Esophagus (tissue), 2 donors: ENCODE results near the gene TOMM70. TPM values are rescaled to one million over a fixed set of nuclear protein-coding genes. Genes with fewer than 3 reads are reported as not detected.

Source experiments
- H3K27ac ChIP-seq, 2 donors: one replicate each; pipeline ENCODE4 v1.5.1; 2013; ENCODE audit warnings: low read depth in 2 of 2, mild to moderate bottlenecking in 2 of 2, inconsistent platforms in 1 of 2, low read length in 1 of 2, moderate library complexity in 1 of 2
- H3K27me3 ChIP-seq, 2 donors: one replicate each; pipeline ENCODE4 v1.6.1; 2013; ENCODE audit warnings: low read length in 2 of 2, control low read depth in 1 of 2, mild to moderate bottlenecking in 1 of 2; ENCODE audit not compliant: insufficient read depth in 2 of 2, control insufficient read depth in 1 of 2
- H3K36me3 ChIP-seq, 2 donors: one replicate each; pipeline ENCODE4 v1.6.1; 2013; ENCODE audit warnings: low read length in 1 of 2; ENCODE audit not compliant: control insufficient read depth in 2 of 2, insufficient read depth in 2 of 2
- H3K4me1 ChIP-seq, 2 donors: one replicate each; pipeline ENCODE4 v1.6.1; 2013; ENCODE audit warnings: low read length in 1 of 2; ENCODE audit not compliant: control insufficient read depth in 2 of 2, insufficient read depth in 2 of 2
- H3K4me3 ChIP-seq, 2 donors: one replicate each; pipeline ENCODE4 v1.5.1; 2013; ENCODE audit warnings: low read length in 2 of 2, mild to moderate bottlenecking in 2 of 2, low read depth in 1 of 2, moderate library complexity in 1 of 2
- H3K9me3 ChIP-seq, 2 donors: one replicate each; pipeline ENCODE4 v1.6.1; 2013; ENCODE audit warnings: mild to moderate bottlenecking in 2 of 2, low read depth in 1 of 2, low read length in 1 of 2, moderate library complexity in 1 of 2; ENCODE audit not compliant: control insufficient read depth in 2 of 2, insufficient read depth in 1 of 2
- WGBS, 2 donors: extraction: QIAGEN DNeasy Blood & Tissue Kit; methylation state at CpG; one replicate each; pipeline ENCODE4 v1.1.7; 2013; 5-methylcytosine and 5-hydroxymethylcytosine counted together
- polyA plus RNA-seq, 2 donors: library from polyadenylated mRNA; stranded (reverse); fragments of 200-250 nt; gene quantifications; one replicate each; pipeline ENCODE4 v1.2.3, GENCODE V29; 2013
- donor health status: healthy with polysubstance abuse.
- donor health status: Bipolar disorder and iron deficiency.

The TOMM70 gene
- polyA plus RNA-seq, 2 donors = 11.5 to 21.7 TPM

- no peaks in the 10 kb centered on the region for H3K9me3 ChIP-seq
- H3K4me3 ChIP-seq = no peak overlapping the region
- 24 to 31% methylated on average over 8 of the region's 8 CpGs for WGBS, 2 donors
- H3K4me1 ChIP-seq = no peaks in the 10 kb centered on the region
- no peaks in the 10 kb centered on the region for H3K27me3 ChIP-seq
- no peaks in the 10 kb centered on the region for H3K36me3 ChIP-seq
- no peak overlapping the region for H3K27ac ChIP-seq
Observed at GRCh38 chr3:100316641-100317069, 84.2 kb downstream of the TOMM70 start.

Other genes starting within 250 kb of the TOMM70 start
- 10 to 100 TPM; 12.6 to 17.4 TPM for gene TBC1D23, start 140.1 kb downstream of the TOMM70 start, polyA plus RNA-seq
- gene NIT2, start 66.3 kb downstream of the TOMM70 start, polyA plus RNA-seq = 10 to 100 TPM; 25.3 to 35.8 TPM
- gene LNP1, start 450 bp upstream of the TOMM70 start, polyA plus RNA-seq = under 1 TPM; 0.35 to 0.41 TPM
- 1 to 10 TPM; 1.0 to 9.0 TPM for gene TMEM45A, start 91.5 kb upstream of the TOMM70 start, polyA plus RNA-seq
- gene ADGRG7, start 208.5 kb upstream of the TOMM70 start, polyA plus RNA-seq = not detected